Measurements from ENCODE around the gene SPIB. TPM values are rescaled to one million over a fixed set of nuclear protein-coding genes. Genes with fewer than 3 reads are reported as not detected.
A peak's percentile ranks its signal among the peaks of the same experiment; 100 is the strongest.
"Not testable (repeated sequence)": the region's sequence is repeated elsewhere in the genome, so short reads cannot be mapped to it uniquely, and the experiment has no call there.

Gene SPIB
- total RNA-seq, 1 donor from 2014 or later, result not detected

GRCh38 chr19:50461066-50461875 is 42.5 kb downstream of the SPIB start:
- intact Hi-C loops (cut with micrococcal nuclease), result no loop called here
- peak; percentile 79 for ATAC-seq
- DNase-seq, result peak; percentile 61

GRCh38 chr19:50462970-50463369 is 44.2 kb downstream of the SPIB start:
- DNase-seq, result no peak
- no peak for ATAC-seq
- intact Hi-C loops (cut with micrococcal nuclease), result no loop called here

- DNase-seq (no peak), ATAC-seq (no peak)
- intact Hi-C loops (cut with micrococcal nuclease), result no loop called here
Observed at GRCh38 chr19:50464348-50464747, 45.6 kb downstream of the SPIB start.

- intact Hi-C loops (cut with micrococcal nuclease), result no loop called here
- DNase-seq (no peak), ATAC-seq (no peak)
Observed at GRCh38 chr19:50465000-50465399, 46.3 kb downstream of the SPIB start.

- intact Hi-C loops (cut with micrococcal nuclease), result no loop called here
- DNase-seq (no peak), ATAC-seq (no peak)
Observed at GRCh38 chr19:50465986-50466705, 47.4 kb downstream of the SPIB start.

- intact Hi-C loops (cut with micrococcal nuclease), result no loop called here
- no peak for DNase-seq
- ATAC-seq, result no peak
Observed at GRCh38 chr19:50466706-50467039, 47.9 kb downstream of the SPIB start.

GRCh38 chr19:50467566-50467965 is 48.8 kb downstream of the SPIB start:
- intact Hi-C loops (cut with micrococcal nuclease), result no loop called here
- ATAC-seq (no peak), DNase-seq (no peak)

- intact Hi-C loops (cut with micrococcal nuclease), result no loop called here
- DNase-seq (no peak), ATAC-seq (no peak)
Observed at GRCh38 chr19:50468818-50469217, 50.1 kb downstream of the SPIB start.

GRCh38 chr19:50473336-50473735 is 54.6 kb downstream of the SPIB start:
- ATAC-seq; DNase-seq; intact Hi-C loops (cut with micrococcal nuclease): not testable (repeated sequence)

GRCh38 chr19:50475101-50475568 is 56.4 kb downstream of the SPIB start:
- DNase-seq (no peak), ATAC-seq (no peak)
- intact Hi-C loops (cut with micrococcal nuclease), result no loop called here

- intact Hi-C loops (cut with micrococcal nuclease), result no loop called here
- ATAC-seq (no peak), DNase-seq (no peak)
Observed at GRCh38 chr19:50475736-50476223, 57.0 kb downstream of the SPIB start.

GRCh38 chr19:50476224-50476906 is 57.6 kb downstream of the SPIB start, which contains the start of the genes EMC10 and GARIN5A:
Gene EMC10, plus strand, starts transcription at chr19:50476507. Its CDS starts 38 bp downstream, at chr19:50476545.
Gene GARIN5A, minus strand, starts transcription at chr19:50476848. Its CDS starts 460 bp downstream, at chr19:50476388.
- DNase-seq, result peak; percentile 95
- intact Hi-C loops (cut with micrococcal nuclease), result no loop called here
- peak; percentile 96 for ATAC-seq

GRCh38 chr19:50476907-50477238 is 58.1 kb downstream of the SPIB start:
- no peak for ATAC-seq

GRCh38 chr19:50477751-50478515 is 59.2 kb downstream of the SPIB start:
- DNase-seq, result no peak
- intact Hi-C loops (cut with micrococcal nuclease), result no loop called here
- no peak for ATAC-seq

More at GRCh38 chr19:50476907-50477238, 58.1 kb downstream of the SPIB start:
- no peak for DNase-seq
- intact Hi-C loops (cut with micrococcal nuclease), result no loop called here

GRCh38 chr19:50478901-50479715 is 60.4 kb downstream of the SPIB start:
- ATAC-seq (no peak), DNase-seq (no peak)
- intact Hi-C loops (cut with micrococcal nuclease), result no loop called here

GRCh38 chr19:50479761-50480251 is 61.1 kb downstream of the SPIB start:
- intact Hi-C loops (cut with micrococcal nuclease), result no loop called here
- peak; percentile 20 for DNase-seq
- ATAC-seq, result no peak

- DNase-seq (peak; percentile 21), ATAC-seq (no peak)
- intact Hi-C loops (cut with micrococcal nuclease), result no loop called here
Observed at GRCh38 chr19:50480281-50481111, 61.8 kb downstream of the SPIB start.
